ENCODE measurements around the gene HOXD9. TPM values are rescaled to one million over a fixed set of nuclear protein-coding genes. Genes with fewer than 3 reads are reported as not detected.

The HOXD9 gene
- total RNA-seq, 4 donors from 2014 or later, result 2.7 to 13.3 (median 7.5) TPM

DNA sequence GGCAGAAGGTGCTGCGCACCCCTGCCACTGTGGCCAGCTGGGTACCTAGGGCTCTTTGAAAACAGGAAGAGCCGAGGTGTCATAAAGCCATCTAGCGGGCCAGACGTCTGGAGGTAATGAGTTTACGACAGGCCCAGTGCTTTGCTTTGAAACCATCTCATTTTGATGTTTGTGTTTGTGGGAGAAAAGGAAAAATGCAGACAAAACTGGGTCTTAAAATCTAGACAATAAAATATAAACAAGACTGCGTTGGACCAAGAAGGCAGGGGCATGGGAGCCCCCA, 3.2 kb downstream of the HOXD9 start:
- H3K4me3 ChIP-seq, result no peak overlapping the region
- H3K27ac ChIP-seq, result peak overlapping the region in 2 of 4 donors; percentile 1 to 6
- intact Hi-C loops (cut with DNase I; ENCODE audit: low total_unique reads), result loop anchor here (5.0 kb wide), 1 partner anchor 512 kb away; no protein-coding TSS in a partner anchor
- no peak for DNase-seq
- peaks cover 7 to 46% (median 28%) of the 10 kb centered on the region in 4 donors for H3K4me1 ChIP-seq
- peaks cover 94% of the 10 kb centered on the region for H3K27me3 ChIP-seq
- no peaks in the 10 kb centered on the region for H3K9me3 ChIP-seq
- 32 to 74% methylated on average over 4 to 6 of the region's 6 CpGs for WGBS, 2 donors (ENCODE audit: low coverage in 1 of 2)
- TF ChIP-seq POLR2A (IDR thresholded peaks at IDR 0.05), result no peak
- TF ChIP-seq POLR2AphosphoS5 (IDR thresholded peaks at IDR 0.05), result no peak
- no peak for TF ChIP-seq EP300 (IDR thresholded peaks at IDR 0.05; ENCODE audit: low read depth)
- TF ChIP-seq CTCF (IDR thresholded peaks at IDR 0.05), result no peak
- in situ Hi-C loops (cut with MboI; ENCODE audit: low pct_ligation_motif_present in 1 of 4, low pct_unique_long_range_greater_than_20kb in 1 of 4, low sequenced_read_pairs in 3 of 4), result loop anchor here (5.0 to 25.0 kb wide), 6 partner anchors 329 to 1029 kb away; no protein-coding TSS in a partner anchor
- H3K36me3 ChIP-seq, result no peaks in the 10 kb centered on the region

GRCh38 chr2:176126929-176127773, 4.6 kb downstream of the HOXD9 start:
- peak; percentile 79 for DNase-seq
- no peaks in the 10 kb centered on the region for H3K36me3 ChIP-seq
- intact Hi-C loops (cut with DNase I; ENCODE audit: low total_unique reads) (loop anchor here (5.0 kb wide), 1 partner anchor 510 kb away; no protein-coding TSS in a partner anchor), in situ Hi-C loops (cut with MboI; ENCODE audit: low pct_ligation_motif_present in 1 of 4, low pct_unique_long_range_greater_than_20kb in 1 of 4, low sequenced_read_pairs in 3 of 4) (loop anchor here (5.0 to 25.0 kb wide), 6 partner anchors 328 to 1028 kb away; no protein-coding TSS in a partner anchor)
- no peaks in the 10 kb centered on the region for H3K9me3 ChIP-seq
- H3K27ac ChIP-seq, result peak overlapping the region in 2 of 4 donors; percentile 11 to 95
- peaks cover 93% of the 10 kb centered on the region for H3K27me3 ChIP-seq
- H3K4me3 ChIP-seq, result no peak overlapping the region
- no peak for TF ChIP-seq POLR2AphosphoS5 (IDR thresholded peaks at IDR 0.05)
- peak; percentile 86 to 97 (median 94) for TF ChIP-seq CTCF (IDR thresholded peaks at IDR 0.05)
- WGBS, 2 donors (ENCODE audit: low coverage in 1 of 2), result 6% methylated on average over 13 of the region's 13 CpGs
- H3K4me1 ChIP-seq, result peaks cover 7 to 55% (median 31%) of the 10 kb centered on the region in 4 donors

GRCh38 chr2:176127774-176128072, 5.2 kb downstream of the HOXD9 start:
- DNase-seq, result no peak
- Histone ChIP-seq H3K27me3 (peaks cover 91% of the 10 kb centered on the region), H3K36me3 (no peaks in the 10 kb centered on the region), H3K4me1 (peaks cover 7 to 53% (median 32%) of the 10 kb centered on the region in 4 donors), H3K9me3 (no peaks in the 10 kb centered on the region), H3K27ac (peak overlapping the region; percentile 94 to 96 (median 94)), H3K4me3 (peak overlapping the region in 1 of 4 donors; percentile 55)
- intact Hi-C loops (cut with DNase I; ENCODE audit: low total_unique reads), result loop anchor here (5.0 kb wide), 1 partner anchor 510 kb away; no protein-coding TSS in a partner anchor
- in situ Hi-C loops (cut with MboI; ENCODE audit: low pct_ligation_motif_present in 1 of 4, low pct_unique_long_range_greater_than_20kb in 1 of 4, low sequenced_read_pairs in 3 of 4), result loop anchor here (5.0 to 25.0 kb wide), 6 partner anchors 327 to 1027 kb away; no protein-coding TSS in a partner anchor
- no peak for TF ChIP-seq POLR2AphosphoS5 (IDR thresholded peaks at IDR 0.05)
- TF ChIP-seq EP300 (IDR thresholded peaks at IDR 0.05; ENCODE audit: low read depth), result no peak
- TF ChIP-seq POLR2A (IDR thresholded peaks at IDR 0.05), result no peak
- no peak for TF ChIP-seq CTCF (IDR thresholded peaks at IDR 0.05)
- 35 to 41% methylated on average over 4 of the region's 4 CpGs for WGBS, 2 donors (ENCODE audit: low coverage in 1 of 2)

- TF ChIP-seq POLR2AphosphoS5 (IDR thresholded peaks at IDR 0.05), result no peak
- TF ChIP-seq EP300 (IDR thresholded peaks at IDR 0.05; ENCODE audit: low read depth), result no peak
- TF ChIP-seq POLR2A (IDR thresholded peaks at IDR 0.05), result no peak
- TF ChIP-seq CTCF (IDR thresholded peaks at IDR 0.05), result no peak
- 20 to 46% methylated on average over 10 to 44 of the region's 49 CpGs for WGBS, 2 donors (ENCODE audit: low coverage in 1 of 2)
- no peak for DNase-seq
- Histone ChIP-seq H3K27ac (peak overlapping the region; percentile 94 to 96 (median 94)), H3K4me3 (peak overlapping the region; percentile 10 to 68 (median 50)), H3K4me1 (peaks cover 12 to 53% (median 33%) of the 10 kb centered on the region in 4 donors), H3K27me3 (peaks cover 91% of the 10 kb centered on the region), H3K9me3 (no peaks in the 10 kb centered on the region), H3K36me3 (no peaks in the 10 kb centered on the region)
- intact Hi-C loops (cut with DNase I; ENCODE audit: low total_unique reads) (loop anchor here (5.0 kb wide), 1 partner anchor 509 kb away; no protein-coding TSS in a partner anchor), in situ Hi-C loops (cut with MboI; ENCODE audit: low pct_ligation_motif_present in 1 of 4, low pct_unique_long_range_greater_than_20kb in 1 of 4, low sequenced_read_pairs in 3 of 4) (loop anchor here (5.0 to 25.0 kb wide), 6 partner anchors 326 to 1026 kb away; no protein-coding TSS in a partner anchor)
Observed at GRCh38 chr2:176128172-176128981, 5.9 kb downstream of the HOXD9 start.

Measured in transverse colon (tissue), 4 donors.